Measurements from ENCODE around the gene ABCC6.

- TF ChIP-seq CTCF (IDR thresholded peaks at IDR 0.05) (no peak), EZH2 (IDR thresholded peaks at IDR 0.05; ENCODE audit: borderline replicate concordance, insufficient read depth, low read depth, low read length, poor library complexity, severe bottlenecking) (no peak)
These were observed 55.4 kb downstream of the ABCC6 start for GRCh38 chr16:16167927-16168326.
